ENCODE measurements around the gene YBX2.

- no peak for TF ChIP-seq CTCF (IDR thresholded peaks at IDR 0.05)
- TF ChIP-seq EZH2 (IDR thresholded peaks at IDR 0.05; ENCODE audit: borderline replicate concordance, insufficient read depth, low read depth, low read length, poor library complexity, severe bottlenecking): no peak
Observed at GRCh38 chr17:7290166-7290565, 4.3 kb downstream of the YBX2 start.

Data from B cell (primary cell).